AG09309 (cell line): Measurements from ENCODE around the gene HAVCR1.
A peak's percentile ranks its signal among the peaks of the same experiment; 100 is the strongest.
"Not testable (repeated sequence)": the region's sequence is repeated elsewhere in the genome, so short reads cannot be mapped to it uniquely, and the experiment has no call there.

Experiments used
- DNase-seq: peaks from one replicate; pipeline ENCODE4 v3.0.0-alpha.2; 2010; ENCODE audit warnings: low read depth
- H3K4me3 ChIP-seq: 2 replicates; pipeline ENCODE4 v1.5.1; 2011; ENCODE audit warnings: mild to moderate bottlenecking, low read depth, low read length, moderate library complexity; ENCODE audit not compliant: control insufficient read depth
- TF ChIP-seq, protein P1 (sequence below): IDR thresholded peaks from 2 replicates; pipeline ENCODE4 v1.5.1; 2011; ENCODE audit warnings: mild to moderate bottlenecking, low read depth, low read length, inconsistent platforms; ENCODE audit not compliant: insufficient read depth, control insufficient read depth; ENCODE audit errors: missing control alignments

Gene HAVCR1

DNA sequence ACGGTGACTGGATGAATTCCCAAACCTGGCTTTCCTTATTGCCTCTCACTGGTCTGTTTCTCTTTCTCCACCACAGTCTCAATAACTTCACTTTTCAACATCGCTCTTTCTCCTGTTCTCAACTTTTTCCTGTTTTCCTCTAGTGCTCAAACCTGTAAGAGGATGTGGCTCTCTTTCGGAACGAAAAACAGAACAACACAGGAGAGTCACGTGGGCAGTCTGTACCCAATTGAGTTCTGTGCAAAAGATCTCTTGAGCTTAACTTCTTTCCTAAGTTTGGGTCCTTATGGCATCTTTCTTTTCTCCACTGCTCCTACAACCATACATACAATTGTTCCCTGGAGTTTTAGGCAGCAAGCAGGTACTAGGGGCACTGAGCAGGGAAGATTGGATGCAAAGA lies 8.9 kb downstream of the HAVCR1 start:
- no peak for DNase-seq
- TF ChIP-seq, protein P1, sequence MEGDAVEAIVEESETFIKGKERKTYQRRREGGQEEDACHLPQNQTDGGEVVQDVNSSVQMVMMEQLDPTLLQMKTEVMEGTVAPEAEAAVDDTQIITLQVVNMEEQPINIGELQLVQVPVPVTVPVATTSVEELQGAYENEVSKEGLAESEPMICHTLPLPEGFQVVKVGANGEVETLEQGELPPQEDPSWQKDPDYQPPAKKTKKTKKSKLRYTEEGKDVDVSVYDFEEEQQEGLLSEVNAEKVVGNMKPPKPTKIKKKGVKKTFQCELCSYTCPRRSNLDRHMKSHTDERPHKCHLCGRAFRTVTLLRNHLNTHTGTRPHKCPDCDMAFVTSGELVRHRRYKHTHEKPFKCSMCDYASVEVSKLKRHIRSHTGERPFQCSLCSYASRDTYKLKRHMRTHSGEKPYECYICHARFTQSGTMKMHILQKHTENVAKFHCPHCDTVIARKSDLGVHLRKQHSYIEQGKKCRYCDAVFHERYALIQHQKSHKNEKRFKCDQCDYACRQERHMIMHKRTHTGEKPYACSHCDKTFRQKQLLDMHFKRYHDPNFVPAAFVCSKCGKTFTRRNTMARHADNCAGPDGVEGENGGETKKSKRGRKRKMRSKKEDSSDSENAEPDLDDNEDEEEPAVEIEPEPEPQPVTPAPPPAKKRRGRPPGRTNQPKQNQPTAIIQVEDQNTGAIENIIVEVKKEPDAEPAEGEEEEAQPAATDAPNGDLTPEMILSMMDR, result no peak
- H3K4me3 ChIP-seq, result no peak overlapping the region

DNA sequence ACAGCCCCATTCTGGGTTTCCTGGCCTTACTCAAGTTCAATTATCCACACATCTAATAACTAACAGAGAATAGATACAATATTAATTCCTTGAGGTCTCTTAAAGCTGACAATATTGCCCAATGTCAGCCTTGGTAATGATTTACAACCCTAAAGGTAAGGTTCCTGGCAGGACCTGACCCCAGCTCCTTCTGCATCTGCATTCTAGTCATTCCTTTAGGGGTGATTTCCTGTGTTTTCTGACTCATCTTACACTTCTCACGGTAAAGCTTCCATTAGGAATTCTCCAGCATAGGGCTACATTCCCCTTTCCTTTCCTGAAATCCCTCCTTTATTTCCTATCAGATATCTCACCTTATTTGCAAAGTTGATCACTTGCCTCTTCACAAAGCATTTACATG lies 9.3 kb downstream of the HAVCR1 start:
- TF ChIP-seq, protein P1, result no peak
- DNase-seq, result peak; percentile 3
- no peak overlapping the region for H3K4me3 ChIP-seq

DNA sequence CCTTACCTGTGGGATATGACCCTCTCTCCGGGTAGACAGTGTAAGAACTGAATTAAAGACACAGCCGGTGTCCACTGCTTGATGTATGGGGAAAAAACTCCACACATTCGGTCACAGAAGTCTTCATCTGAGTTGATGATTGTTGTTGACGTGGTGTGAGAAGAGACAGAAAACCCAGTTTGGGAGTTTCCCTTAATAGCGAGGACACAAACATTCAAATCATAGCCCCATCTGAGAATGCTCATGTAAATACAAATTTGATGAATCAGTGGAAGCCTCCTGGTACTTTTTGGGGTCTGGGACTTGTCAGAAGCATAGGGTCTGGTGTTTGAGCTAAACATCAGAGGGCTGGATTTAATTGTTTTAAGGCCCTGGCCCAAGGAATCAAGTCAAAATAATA lies 11.0 kb downstream of the HAVCR1 start:
- no peak for DNase-seq
- TF ChIP-seq, protein P1, result no peak
- H3K4me3 ChIP-seq, result no peak overlapping the region

DNA sequence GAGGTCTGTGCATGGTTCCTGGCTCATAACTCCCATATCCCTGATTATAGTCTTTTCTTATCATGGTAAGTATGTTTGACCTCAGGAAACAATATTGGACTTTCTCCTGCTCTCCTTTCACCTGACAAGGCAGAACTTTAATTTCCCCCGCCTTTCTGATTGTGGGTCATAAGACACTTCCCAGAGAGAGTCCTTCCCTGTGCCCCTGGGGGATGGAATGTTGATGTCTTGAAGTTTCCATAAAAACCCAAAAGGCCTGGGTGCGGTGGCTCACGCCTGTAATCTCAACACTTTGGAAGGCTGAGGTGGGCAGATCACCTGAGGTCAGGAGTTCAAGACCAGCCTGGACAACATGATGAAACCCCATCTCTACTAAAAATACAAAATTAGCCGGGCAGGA lies 11.9 kb downstream of the HAVCR1 start:
- not testable (repeated sequence) for DNase-seq, H3K4me3 ChIP-seq

DNA sequence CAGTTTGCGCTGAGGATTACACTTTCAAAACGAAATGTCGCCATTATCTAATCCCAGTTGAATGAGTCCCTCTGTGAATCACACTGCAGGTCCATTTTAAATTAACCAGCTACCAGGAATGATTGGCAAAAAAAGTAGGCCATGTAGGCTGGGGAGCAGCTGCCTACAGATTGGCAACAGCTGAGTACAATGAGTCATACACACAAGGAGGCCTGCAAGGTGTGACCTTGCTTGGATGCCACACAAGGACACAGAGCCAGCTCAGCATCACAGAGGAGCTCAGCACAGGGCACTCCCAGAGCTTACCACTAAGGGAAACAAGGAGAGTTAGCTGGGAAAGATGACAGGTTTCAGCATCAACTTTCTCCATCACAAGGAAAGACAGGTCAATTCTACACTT lies 12.9 kb downstream of the HAVCR1 start:
- H3K4me3 ChIP-seq, result no peak overlapping the region
- DNase-seq, result no peak
- TF ChIP-seq, protein P1, result no peak

DNA sequence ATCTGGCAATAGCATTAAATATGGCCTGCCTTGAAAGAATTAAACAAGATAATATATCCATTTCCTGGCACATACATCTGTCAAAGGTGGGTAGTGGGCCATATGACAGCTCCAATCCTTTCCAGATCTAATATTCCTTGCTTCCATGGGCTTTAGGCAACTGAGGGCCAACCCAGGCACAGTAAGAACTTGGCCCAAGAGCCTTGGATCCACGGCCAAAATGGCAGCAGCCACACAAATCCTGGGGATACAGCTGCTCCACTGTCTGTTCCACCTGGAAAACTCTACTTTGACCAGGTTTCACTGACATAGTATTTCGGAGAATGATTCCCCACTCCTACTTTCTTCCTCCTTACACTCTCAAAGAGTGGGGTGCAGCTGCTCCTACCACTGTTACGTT lies 13.3 kb downstream of the HAVCR1 start:
- no peak for DNase-seq
- TF ChIP-seq, protein P1, result no peak
- no peak overlapping the region for H3K4me3 ChIP-seq

DNA sequence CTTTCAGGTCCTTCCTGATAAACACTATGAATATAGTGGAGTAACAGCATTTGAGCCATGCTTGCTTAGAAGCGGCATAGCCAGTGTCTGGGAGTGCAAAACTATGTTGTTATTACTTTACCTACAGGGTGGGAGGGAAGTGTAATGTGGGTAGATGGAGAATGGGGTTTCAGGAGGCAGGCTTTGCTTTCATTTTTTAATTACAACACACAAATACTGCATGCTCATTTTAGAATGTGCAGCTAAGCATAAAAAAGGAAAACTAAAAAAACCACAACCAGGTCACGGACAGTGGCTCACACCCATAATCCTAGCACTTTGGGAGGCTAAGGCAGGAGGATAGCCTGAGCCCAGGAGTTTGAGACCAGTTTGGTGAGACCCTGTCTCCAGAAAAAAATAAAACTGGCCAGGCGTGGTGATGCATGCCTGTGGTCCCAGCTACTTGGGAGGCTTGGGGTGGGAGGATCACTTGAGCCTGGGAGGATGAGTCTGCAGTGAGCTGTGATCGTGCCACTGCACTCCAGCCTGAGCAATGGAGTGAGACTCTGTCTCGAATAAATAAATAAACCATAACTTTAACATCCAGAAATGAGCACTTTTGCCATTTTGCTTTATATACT lies 20.2 kb downstream of the HAVCR1 start:
- H3K4me3 ChIP-seq, result no peak overlapping the region
- TF ChIP-seq, protein P1, result no peak
- DNase-seq, result no peak

DNA sequence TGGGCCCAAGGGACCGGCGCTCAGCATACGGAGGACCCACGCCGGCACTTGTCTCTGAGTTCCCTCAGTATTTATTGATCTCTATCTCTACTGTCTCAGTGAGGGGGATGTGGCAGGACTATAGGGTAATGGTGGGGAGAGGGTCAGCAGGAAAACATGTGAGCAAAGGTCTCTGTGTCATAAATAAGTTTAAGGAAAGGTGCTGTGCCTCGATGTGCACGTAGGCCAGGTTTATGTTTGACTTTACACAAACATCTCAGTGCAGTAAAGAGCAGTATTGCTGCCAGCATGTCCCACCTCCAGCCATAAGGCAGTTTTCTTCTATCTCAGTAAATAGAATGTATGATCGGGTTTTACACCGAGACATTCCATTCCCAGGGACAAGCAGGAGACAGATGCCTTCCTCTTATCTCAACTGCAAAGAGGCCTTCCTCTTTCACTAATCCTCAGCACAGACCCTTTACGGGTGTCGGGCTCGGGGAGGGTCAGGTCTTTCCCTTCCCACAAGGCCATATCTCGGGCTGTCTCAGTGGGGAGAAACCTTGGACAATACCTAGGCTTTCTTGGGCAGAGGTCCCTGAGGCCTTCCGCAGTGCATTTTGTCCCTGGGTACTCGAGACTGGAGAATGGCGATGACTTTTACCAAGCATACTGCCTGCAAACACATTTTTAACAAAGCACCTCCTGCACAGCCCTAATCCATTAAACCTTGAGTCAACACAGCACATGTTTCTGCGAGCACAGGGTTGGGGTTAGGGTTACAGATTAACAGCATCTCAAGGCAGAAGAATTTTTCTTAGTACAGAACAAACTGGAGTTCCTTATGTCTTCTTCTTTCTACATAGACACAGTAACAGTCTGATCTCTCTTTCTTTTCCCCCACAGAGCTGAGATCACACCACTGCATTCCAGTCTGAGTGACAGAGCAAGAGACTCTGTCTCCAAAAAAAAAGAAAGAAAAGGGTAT lies 24.5 kb downstream of the HAVCR1 start:
- not testable (repeated sequence) for H3K4me3 ChIP-seq, DNase-seq
